ENCODE results near the gene EMID1.
"Not testable (repeated sequence)": the region's sequence is repeated elsewhere in the genome, so short reads cannot be mapped to it uniquely, and the experiment has no call there.

The EMID1 gene

DNA sequence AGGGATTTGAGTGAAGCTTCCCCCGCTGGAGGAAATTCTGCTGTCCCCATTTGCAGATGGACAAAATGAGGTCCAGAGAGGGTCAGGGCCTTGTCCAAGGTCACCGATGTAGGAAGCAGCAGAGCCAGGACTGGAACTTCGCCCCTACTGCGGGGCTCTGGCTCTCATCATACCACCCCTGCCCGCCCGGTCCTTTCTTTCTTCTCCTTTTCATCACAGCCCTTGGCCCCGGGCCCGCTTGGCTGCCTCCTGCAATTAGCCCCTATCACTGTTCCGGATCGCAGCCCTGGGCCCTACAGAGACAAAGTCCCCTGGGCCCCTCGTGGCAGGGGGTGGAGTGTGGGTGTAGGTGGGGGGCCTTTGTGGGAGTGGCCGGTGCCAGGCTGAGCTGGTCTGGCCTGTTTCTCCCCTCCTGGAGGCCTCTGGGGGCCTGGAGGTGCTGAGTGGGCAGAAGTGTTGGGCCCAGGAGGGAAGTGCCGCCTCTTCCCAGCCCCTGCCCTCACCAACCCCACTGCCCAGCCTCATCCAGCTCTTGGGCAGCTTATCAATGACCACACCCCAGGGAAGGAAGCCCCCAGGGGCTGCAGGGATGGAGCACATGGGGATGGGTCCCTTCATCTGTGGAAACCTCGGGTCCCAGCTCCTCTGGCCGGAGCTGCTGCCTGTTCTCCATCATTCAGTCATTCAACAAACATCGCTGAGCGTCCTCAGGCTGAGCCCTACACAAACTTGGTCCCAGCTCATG lies 3.4 kb downstream of the EMID1 start:
- no peak for DNase-seq (ENCODE audit: extremely low read depth in 1 of 2, low read depth in 1 of 2)

GRCh38 chr22:29209624-29209929 lies 3.9 kb downstream of the EMID1 start:
- no peak for DNase-seq (ENCODE audit: extremely low read depth in 1 of 2, low read depth in 1 of 2)

- no peak for DNase-seq (ENCODE audit: extremely low read depth in 1 of 2, low read depth in 1 of 2)
Measured at GRCh38 chr22:29211066-29211465, 5.4 kb downstream of the EMID1 start.

- DNase-seq (ENCODE audit: extremely low read depth in 1 of 2, low read depth in 1 of 2) = no peak
Measured at GRCh38 chr22:29211466-29211865, 5.8 kb downstream of the EMID1 start.

GRCh38 chr22:29212743-29213142 lies 7.0 kb downstream of the EMID1 start:
- no peak for DNase-seq (ENCODE audit: extremely low read depth in 1 of 2, low read depth in 1 of 2)

DNA sequence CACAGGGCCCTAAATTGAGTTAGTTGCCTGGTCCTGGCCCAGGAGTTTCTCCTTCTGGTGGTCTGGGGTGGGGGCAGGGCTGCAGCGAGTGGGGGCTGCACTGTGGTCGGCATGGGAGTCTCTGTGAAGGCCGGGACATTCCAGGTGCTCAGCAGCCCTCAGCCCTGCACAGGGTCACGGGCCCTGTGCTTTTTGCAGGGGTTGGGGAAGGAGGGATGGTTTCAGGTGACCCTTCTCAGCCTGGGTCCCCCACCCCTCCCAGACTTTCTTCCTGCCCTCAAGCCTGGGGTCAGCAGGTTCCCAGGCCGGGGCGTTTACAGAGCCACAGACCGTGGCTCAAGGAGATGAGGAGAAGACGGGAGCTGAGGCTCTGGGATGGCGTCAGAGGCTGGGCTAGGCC lies 7.8 kb downstream of the EMID1 start:
- DNase-seq (ENCODE audit: extremely low read depth in 1 of 2, low read depth in 1 of 2) = no peak

- no peak for DNase-seq (ENCODE audit: extremely low read depth in 1 of 2, low read depth in 1 of 2)
Measured at GRCh38 chr22:29214232-29214631, 8.5 kb downstream of the EMID1 start.

- DNase-seq (ENCODE audit: extremely low read depth in 1 of 2, low read depth in 1 of 2) = no peak
Measured at GRCh38 chr22:29215012-29215860, 9.5 kb downstream of the EMID1 start.

- no peak for DNase-seq (ENCODE audit: extremely low read depth in 1 of 2, low read depth in 1 of 2)
Measured at GRCh38 chr22:29216011-29216872, 10.5 kb downstream of the EMID1 start.

DNA sequence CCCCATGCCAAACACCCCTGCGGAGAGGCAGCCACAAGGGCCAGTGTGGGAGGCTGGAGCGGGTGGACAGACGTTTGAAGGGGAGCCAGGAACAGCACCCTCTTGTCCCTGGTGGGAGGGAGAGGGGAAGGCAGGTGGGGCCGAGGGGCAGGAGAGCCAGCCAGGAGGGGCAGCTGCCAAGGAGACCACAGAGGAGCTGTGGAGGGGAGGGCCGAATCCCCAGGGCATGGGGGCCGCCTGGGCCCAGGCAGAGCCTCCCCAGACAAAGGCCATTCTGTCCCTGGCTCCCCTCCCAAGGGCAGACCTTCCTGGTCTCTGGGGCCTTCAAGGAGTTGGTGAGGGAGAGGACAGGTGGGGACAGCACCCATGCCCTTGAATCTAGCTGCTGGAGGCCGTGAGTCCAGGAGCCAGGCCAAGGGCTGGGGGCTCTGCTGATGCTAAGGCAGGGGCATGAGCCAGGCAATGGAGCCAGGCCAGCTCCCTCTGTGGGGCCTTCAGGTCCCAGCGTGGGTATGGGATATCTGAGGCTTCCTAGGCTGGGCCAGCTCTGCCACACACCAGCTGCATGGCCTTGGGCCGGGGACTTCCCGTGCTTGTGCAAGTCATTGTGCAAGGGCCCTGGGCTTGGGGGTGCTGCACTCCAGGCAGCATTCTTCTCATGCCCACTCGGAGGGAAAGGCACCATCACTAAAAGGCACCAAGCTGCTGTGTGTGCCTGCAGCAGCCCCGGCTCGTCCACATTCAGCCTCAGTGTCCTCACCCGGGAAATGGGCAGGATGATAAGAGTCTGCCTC lies 11.4 kb downstream of the EMID1 start:
- no peak for DNase-seq (ENCODE audit: extremely low read depth in 1 of 2, low read depth in 1 of 2)

- DNase-seq (ENCODE audit: extremely low read depth in 1 of 2, low read depth in 1 of 2) = no peak
Measured at GRCh38 chr22:29217827-29218757, 12.4 kb downstream of the EMID1 start.

DNA sequence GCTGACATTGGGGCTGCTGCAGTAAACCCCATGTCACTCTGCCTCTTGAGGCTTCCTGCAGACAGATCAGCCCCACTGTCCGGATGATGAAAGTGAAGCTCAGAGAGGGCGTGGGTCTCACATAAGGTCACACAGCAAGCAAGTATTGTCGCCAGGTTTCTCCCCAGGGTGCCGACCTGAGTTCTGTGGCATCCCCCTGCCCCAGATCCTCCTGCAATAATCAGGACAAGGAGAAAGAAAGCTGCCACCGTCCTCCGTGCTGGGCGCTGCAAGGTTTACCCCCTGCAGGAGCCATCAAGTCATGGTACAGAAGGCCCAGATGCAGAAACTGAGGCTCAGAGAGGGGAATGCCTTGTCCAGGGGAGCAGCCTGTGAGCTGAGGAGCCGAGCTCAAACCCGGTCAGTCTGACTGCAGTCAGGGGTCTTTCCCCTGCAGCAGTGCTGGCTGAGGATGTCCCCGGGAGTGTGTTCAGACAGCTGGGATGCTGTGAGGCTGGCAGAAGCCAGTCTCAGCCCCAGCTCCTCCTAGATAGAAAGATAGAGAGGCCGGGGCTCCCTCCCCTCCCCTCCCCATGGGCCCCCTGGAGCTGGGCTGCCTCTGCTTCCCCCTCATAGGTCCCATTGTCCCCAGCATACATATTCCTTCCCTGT lies 13.2 kb downstream of the EMID1 start:
- DNase-seq (ENCODE audit: extremely low read depth in 1 of 2, low read depth in 1 of 2) = no peak

DNA sequence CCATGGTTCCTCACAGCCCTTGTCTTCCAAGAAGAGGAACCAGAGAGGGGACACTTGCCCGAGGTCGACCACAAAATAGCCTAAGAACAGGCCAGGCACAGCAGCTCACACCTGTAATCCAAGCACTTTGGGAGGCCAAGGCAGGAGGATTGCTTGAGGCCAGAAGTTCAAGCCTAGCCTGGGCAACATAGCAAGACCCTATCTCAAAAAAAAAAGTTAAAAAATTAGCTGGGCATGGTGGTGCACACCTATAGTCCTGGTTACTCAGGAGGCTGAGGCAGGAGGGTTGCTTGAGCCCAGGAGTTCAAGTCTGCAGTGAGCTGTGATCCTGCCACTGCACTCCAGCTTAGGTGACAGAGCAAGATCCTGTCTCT lies 13.7 kb downstream of the EMID1 start:
- not testable (repeated sequence) for DNase-seq (ENCODE audit: extremely low read depth in 1 of 2, low read depth in 1 of 2)

DNA sequence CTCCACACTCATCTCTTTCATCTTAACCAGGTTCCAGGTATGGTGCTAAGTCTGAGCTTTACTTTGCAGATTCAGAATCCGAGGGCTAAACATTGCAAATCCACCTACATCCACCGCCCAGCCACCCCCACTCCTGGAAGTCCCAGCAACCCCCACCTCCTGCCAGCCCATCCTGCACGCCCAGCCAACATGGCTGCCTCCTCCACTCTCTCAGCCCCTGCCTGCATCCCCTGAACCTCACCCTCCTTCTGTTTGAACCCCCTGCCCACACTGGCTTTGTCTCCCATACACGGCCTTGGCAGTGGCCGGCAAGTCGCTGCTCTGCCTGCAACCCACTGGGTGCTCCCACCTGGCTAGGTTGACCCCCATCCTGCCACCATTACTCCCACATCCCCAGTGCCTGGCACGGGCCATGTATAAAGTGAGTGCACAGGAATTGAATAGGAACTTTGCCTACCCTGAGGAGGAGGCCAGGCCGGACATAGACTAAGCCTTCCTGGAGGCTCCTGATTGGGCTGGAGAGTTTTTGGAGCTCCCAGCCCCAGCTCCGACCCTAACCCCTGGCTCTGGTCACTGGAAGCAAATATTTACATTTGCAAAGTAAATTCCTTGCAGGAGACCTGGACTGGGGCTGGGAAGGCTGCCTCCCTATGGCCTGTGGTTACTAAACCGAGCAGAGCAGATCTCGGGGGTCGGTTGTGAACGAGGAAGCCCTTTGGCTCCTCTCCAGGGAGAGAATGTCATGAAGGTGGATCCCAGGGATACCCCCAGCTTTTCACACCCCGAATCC lies 14.4 kb downstream of the EMID1 start:
- DNase-seq (ENCODE audit: extremely low read depth in 1 of 2, low read depth in 1 of 2) = no peak

- DNase-seq (ENCODE audit: extremely low read depth in 1 of 2, low read depth in 1 of 2) = no peak
Measured at GRCh38 chr22:29224121-29224858, 18.6 kb downstream of the EMID1 start.

DNA sequence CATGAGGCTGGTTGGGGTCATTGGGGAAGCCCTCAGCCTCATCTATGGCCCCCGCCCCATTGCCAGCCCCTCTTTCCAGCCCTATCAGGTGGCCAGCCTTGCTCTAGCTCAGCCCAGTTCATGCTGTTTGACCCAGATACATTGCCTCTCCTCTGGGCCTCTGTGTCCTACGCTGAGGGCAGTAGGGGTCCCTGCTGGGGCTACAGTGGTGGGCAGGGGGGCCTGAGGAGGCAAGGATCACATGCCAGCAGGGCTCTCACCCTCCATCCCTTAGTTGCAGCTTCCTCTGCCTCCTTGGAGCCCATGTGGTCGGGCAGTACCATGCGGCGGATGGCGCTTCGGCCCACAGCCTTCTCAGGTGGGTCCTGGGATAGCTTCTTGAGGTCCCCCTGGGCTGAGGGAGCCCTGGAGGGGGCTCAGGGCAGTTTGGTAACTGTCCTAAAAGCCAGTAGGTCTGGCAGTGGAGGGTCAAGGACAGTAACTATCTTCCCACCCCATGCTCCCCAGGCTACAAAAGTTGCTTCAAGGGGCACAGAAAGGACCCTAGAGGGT lies 19.2 kb downstream of the EMID1 start:
- DNase-seq (ENCODE audit: extremely low read depth in 1 of 2, low read depth in 1 of 2) = no peak

- DNase-seq (ENCODE audit: extremely low read depth in 1 of 2, low read depth in 1 of 2) = no peak
Measured at GRCh38 chr22:29225422-29226090, 19.9 kb downstream of the EMID1 start.
